Activated CD4-positive, CD25-positive, alpha-beta regulatory T cell (primary cell): ENCODE results near the gene SPRED2.

Experiments used
- DNase-seq, 4 experiments: peaks; one replicate each; lab custom pipeline; 2025; lab: John Stamatoyannopoulos, UW

Gene SPRED2

GRCh38 chr2:65442420-65443020 is 10.1 kb upstream of the SPRED2 start:
- no peak for DNase-seq

DNA sequence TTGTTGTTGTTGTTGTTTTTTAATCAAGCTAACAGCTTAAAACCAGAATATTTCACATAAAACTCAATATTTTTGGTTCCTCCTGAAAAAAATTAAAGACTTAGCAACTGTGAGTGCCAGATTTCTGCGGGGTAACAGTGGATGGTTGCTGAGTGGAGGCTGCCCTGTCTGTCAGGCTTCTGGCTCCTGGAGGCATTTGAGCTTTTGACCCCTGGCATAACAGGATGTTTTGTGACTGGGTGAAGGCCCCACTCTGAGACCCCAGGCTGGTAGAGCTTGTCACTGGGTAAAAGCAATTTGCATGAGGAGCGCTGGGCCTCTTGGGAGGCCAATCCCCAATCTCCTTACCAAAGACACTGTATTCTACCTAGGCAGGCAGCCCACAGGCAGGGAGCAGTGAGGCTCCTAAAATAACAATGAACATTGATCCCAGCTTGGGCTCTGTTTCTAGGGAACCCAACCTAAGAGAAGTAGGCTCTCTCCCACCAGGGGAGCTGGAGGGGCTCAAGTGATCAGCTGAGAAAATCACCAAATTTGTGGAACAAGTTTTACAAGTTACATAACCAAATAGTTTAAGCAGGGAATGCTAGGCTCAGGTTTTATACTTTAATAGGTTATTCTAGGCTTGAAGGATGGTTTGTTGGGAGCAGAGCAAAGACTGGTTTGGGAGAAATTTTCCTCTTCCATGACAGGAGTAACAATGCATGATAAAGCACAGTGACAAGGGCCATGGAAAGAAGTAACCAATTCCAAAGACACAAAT is 5.9 kb upstream of the SPRED2 start:
- no peak for DNase-seq

GRCh38 chr2:65437392-65438135 is 5.2 kb upstream of the SPRED2 start:
- DNase-seq, result no peak

DNA sequence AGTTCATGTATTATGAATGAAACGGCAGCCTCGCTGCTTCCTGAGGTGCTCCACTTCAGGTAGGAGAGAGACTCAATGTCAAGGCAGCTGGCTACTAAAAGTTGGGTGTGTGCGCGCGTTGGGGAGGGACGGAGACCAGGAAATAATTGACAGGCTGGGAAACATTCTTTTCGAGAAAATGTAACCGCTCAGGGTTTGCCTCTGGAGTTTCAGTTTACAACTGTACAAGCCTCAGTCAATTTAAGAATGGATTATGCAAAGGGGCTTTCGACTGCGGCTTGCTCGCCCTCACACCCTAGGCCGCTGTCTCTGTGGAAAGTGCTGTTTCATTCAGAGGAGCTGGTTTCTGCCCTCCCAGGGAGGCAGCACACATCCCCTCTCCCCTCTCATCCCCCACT is 4.4 kb upstream of the SPRED2 start:
- peak in 1 of 4 experiments; percentile 3 for DNase-seq

DNA sequence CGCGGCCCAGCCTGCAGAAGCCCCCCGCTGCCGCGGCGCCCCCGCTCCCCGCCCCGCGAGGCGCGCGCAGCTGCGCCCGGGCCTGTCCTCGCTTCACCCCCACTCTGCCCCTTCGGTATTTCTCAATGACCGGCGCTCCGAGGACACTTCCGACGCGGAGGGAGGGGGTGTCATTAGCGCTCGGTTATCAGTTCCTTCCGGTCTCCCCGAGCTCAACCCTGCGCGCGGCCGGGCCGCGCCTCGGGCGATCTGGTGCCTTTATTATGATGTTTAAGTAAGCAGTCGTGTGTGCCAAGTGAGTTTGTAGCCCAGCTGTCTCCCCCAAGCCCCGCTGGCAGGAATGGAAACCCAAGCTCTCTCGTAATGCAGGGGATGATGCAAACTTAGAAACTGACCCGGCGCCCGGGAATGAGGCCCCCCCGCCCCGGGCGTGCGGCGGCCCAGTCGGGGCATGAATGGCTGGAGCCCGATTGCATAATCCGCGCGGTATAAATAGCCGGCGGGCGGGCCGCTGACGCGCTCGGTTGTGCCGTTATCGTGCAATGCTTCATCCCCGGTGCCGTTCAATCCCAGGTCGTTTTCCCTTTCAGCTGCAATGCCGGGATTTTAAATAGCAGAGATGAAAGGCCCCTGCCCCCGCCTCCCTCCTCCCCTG is 3.9 kb upstream of the SPRED2 start:
- DNase-seq, result peak in 3 of 4 experiments; percentile 8 to 20 (median 16)

DNA sequence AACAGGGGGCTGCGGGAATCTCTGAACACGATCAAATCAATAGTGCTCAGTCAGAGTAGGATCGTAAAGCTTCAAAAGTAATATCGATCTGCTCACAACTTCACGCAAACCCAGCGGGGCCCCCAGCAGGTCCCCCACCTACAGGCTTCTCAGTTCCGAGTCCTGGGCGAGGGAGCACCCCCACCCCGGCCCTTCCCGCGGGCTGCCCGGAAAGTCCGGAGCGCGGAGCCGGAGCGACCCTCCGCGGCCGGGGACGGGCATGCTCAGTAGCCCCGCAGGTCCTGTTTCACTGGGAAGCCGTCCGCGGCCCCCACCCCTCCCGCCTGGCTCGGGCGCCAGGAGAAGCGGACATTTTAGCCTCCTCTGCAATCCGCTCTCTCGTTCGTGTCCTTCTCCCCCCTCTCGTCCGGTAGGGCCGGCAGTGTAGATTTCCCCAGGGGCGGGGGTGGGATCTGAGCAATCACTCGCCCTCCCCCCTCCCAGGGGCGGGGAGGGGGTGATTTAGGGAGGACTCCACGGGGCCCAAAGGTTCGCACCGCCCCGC is 3.3 kb upstream of the SPRED2 start:
- peak in 2 of 4 experiments; percentile 16 to 35 for DNase-seq

DNA sequence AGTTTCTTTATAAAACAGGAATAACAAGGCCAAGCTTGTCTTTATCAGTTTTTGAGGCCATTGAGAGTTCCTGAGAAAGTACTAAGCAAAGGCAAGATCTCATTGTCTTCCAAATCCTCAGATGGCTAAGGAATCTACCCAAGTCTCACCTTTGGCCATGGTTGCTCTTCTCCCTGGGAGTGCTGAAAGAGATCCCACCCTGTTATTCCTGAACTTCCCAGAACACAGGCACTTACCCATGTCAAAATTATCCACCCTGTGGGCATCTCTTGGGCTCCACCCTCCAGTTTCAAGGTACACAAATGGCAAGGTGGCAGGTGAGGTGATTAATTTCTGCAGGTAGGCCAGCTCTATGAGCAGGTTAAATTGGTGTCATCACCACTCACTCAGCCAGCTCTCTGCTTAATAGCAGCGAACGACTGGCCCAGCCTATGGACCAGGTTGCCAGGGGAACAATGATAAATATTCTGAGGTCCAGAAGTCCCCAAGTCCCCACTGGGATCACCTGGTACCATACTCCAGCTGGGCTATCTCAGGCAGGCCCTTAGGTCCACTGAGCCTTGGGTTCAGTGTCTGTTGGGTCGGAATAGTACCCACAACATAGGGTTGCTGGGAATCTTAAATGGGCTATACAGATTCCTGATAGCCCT is 2.3 kb upstream of the SPRED2 start:
- no peak for DNase-seq

DNA sequence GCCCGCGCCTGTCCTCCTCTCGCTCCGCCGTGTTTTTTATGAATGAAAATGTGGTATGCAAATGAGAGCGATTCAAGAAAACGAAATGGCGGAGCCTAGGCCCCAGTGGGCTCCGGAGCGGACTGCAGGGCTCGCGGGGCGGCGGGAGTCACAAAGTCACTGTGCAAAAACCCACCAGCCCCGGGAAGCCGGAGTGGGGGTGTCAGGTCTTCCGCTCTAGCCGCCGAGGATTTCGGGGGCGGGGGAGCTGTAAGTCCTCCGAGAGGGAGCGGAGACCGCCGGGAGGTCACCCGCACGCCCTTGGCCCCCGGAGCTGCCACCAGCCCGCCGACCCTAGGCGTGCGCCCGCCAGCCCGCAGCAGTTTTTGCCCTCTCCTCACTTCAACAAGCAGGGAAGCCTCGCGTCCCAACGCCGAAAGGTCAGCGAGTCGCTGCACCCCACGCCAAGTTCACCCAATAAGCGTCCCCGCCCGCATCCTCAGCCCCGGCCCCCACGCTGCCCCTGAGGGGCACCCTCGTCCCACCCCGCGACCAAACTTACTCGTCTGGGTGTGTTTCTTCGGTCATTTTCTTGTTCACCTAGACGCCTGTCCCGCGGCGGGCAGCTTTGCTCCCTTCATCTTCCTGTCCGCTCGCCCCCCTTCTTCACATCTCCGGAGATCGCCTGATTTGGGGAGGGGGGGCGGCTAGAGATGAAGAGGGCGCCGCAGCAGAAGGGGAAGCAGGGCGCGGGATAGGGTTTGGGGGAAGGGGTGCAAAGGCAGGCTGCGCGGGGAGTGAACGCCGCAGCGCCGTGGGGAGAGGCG is 775 bp downstream of the SPRED2 start:
- peak in 3 of 4 experiments; percentile 17 to 40 (median 26) for DNase-seq

DNA sequence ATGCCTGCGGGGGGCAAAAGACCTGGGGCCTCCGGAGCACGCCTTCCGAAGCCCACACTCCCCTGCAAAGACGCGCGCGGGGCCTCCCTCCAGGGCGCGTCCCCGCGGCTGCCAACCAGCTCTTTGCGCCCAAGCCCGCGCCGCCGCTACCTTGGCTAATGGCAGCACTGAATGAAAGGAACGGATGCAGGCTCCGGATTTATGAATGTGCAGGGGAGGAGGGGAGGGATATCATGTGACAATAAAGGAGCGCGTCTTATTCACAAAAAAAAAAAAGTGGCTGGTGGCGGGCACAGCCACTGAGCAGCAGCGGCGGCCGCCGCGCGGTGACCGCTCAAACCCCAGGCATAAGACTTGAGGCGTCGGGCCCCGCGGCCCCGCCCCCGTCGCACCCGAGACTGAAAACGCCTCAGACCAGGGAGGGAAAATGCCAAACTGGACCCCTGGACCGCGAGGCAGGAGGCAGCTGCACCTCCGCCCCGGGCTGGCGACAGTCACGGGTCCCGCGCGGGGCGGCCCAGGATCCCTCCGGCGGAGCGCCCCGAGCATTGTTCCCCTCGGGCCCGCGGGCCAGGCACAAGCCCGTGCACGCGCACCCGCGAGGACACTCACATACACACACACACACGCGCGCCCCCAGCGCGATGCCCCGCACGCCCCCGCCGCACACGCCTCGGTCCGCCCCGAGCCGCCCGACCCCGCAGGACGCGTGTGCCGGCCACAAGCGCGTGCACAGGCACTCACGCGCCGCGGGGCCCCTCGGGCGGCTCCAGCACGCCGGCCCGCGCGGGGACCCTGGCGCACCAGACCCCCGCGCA is 1.6 kb downstream of the SPRED2 start:
- peak; percentile 26 to 40 (median 38) for DNase-seq

DNA sequence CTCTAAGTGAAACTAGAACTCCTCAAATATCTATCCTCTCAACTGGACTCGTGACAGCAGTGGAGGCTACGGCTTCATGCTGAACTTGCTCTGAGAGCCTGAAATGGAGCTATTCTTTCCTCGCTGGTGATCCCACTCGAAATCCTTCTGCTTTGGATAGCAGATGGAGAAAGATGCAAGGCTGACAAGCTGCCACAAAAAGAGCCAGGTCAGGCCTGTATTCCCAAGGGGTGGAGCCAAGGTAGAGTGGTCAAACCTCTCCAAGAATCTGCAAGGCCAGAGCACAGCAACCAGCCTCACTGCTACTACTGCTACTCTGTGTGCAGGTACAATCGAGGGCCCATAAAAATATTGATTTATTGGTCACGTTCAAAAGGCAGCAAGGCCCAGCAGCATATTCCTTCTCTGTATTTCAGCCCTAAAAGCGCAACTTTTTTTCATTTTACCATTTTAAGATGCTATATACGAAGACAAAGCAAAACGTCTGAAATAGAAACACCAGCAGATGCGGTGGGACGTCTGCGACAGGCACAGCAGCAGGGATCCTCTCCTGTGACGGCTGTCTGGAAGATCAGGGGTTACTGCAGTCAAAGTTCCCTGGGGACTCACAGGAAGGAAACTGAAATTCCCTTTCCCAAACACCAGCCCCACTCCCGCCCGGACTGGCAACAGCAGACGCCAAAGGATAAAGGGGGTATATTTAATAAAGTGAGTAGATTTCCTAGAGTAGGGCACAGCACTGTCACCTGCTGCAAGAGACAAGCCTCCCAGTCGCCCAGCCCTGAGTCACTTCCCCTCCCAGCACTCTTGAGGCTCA is 2.4 kb downstream of the SPRED2 start:
- DNase-seq, result no peak

DNA sequence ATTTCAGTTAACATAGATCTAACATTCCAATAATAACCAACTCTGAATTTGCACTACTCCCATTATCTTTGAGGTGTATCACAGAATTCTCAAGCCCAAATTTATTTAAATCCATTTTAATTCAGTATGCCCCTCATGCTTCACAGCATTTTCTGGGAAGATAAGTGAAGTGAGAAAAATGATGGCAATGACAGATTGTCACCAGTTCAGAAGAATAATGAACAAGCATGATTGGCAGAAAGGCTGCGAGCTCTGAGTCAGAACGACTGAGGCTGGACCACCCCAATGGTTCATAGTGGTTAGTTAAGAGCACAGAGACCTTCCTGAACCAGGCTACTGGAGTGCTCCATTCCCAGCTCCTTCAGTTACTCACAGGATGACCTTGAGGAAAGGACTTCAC is 4.9 kb downstream of the SPRED2 start:
- DNase-seq, result no peak

- DNase-seq, result no peak
These were observed 7.1 kb downstream of the SPRED2 start for GRCh38 chr2:65425276-65425675.

- no peak for DNase-seq
These were observed 8.0 kb downstream of the SPRED2 start for GRCh38 chr2:65424391-65424790.

DNA sequence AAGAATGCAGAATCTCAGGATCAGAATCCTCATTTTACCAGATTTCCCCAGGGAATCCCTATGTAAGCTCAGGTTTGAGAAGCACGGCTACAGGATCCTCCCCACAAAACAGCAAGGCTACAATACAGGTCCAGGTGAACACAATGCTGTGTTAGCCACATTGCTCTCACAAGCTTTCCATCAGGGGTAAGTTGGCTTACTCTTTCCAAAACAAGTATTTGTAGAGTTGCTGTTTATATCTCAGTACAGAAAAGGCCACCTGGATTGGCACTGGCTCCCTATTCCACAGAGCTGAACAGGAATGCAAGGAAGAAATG is 11.0 kb downstream of the SPRED2 start:
- no peak for DNase-seq

GRCh38 chr2:65420712-65421431 is 11.5 kb downstream of the SPRED2 start:
- no peak for DNase-seq

DNA sequence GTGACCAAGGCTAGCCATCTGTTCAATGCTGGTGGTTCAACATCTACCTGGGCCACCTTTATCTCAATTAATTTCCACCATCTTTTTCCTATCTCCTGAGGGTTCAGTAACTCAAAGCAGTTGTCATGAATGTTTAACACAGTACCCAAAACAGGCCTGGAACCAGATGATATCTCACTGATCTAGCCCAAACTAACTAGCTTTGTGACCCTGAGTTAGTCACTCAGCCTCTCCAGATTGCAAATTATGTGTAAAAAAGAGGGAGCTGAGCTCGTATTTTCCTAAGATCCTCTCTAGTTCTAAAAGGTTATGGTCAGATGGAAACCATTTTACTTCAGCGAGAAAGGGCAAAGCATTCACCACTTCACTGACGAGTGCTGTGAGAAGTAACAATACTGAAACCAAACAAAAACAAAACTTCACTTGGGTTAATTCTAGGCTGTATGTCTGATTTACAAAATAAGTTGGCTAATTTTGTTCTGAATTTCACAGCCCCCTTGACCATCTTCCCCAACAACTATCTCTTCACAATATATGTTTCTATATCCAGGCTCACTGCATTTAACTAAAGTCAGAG is 14.8 kb downstream of the SPRED2 start:
- no peak for DNase-seq

- DNase-seq, result no peak
These were observed 15.5 kb downstream of the SPRED2 start for GRCh38 chr2:65416945-65417344.

- no peak for DNase-seq
These were observed 16.1 kb downstream of the SPRED2 start for GRCh38 chr2:65416321-65416720.
